NK-92 treated with Interleukin-12 subunit alpha and Interleukin-12 subunit beta, amount 100 ng/mL, for 24 hours (cell line): Measurements from ENCODE around the gene LSM12.
"Not testable (repeated sequence)": the region's sequence is repeated elsewhere in the genome, so short reads cannot be mapped to it uniquely, and the experiment has no call there.

Experiments
- DNase-seq: peaks from one replicate; lab custom pipeline; 2025; lab: John Stamatoyannopoulos, UW

LSM12 gene

DNA sequence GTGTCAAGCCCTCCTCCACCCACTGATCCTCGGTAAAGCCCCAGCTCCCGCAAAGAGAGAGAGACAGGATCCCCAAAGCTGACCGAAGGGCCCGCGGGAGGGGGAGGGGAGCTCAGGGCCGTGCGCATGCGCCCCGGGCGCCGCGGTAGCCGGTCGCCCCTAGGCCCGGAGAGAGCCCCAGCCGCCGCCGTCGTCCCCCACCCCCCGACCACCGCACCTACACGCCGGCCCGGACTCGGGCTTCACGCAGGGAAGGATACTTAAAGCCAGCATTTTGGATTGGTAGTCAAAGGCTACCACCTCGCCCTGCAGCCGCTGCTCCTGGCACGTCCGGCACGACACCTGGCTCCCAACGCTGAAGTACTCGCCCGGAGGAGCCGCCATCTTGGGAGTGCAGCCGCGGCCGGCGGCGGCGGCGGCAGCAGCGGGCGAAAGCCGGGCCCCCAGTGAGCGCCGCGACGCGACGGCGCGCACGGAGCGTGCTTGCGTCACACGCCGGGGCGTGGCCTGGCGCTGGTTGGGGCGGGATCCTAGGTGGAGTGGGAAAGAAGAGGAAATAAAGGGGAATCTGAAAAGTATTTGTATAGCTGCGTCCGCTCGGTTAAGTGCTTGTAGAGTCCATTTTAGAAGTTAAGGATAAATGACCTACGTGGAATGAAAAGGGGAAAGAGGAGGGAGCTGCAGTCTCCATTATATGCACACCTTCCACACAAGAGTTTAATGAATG is at the start of gene LSM12:
Gene LSM12 (minus strand): TSS at position 468 of the 727 bp plus-strand sequence. CDS start 84 bp downstream, at position 384.
- peak; percentile 56 for DNase-seq

DNA sequence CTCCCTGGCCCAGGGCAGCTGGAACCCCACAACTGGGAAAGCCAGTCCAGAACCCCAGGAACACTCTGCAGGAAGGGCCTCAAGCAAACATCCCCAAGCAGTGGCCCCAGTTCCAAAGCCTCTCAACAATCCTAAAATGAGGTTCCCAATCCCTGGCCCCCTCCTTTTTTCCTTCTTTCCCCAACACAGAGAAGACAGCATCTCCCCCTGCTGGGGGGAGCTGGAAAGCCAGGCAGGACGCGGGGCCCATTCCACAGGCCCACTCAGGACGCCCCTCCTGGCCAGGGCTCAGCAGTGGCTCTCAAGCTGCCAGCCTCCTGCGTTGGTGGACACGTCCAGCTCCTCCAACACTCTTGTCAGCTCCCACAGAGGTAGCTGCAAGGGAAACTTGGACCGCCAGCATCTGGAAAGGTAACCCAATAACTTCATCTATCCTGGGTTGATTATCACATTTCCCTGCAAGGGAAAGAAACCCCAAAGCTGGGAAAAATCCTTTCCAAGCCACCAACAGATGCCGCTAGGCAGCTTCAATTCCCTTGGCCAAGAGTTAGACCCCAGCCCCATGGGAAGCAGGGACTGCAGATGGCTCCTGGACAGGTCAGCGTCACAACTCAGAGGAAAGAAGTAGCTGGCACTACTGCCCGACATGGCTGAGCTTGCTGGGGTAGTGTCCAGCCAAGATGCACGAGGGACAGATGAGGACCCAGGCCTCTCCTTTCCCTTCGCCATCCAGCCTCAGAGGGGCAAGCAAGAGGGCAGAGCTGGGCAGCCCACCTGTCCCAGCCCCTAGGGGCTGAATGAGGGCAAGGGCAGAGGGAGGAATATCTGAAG is 49.3 kb upstream of the LSM12 start:
- DNase-seq: no peak

DNA sequence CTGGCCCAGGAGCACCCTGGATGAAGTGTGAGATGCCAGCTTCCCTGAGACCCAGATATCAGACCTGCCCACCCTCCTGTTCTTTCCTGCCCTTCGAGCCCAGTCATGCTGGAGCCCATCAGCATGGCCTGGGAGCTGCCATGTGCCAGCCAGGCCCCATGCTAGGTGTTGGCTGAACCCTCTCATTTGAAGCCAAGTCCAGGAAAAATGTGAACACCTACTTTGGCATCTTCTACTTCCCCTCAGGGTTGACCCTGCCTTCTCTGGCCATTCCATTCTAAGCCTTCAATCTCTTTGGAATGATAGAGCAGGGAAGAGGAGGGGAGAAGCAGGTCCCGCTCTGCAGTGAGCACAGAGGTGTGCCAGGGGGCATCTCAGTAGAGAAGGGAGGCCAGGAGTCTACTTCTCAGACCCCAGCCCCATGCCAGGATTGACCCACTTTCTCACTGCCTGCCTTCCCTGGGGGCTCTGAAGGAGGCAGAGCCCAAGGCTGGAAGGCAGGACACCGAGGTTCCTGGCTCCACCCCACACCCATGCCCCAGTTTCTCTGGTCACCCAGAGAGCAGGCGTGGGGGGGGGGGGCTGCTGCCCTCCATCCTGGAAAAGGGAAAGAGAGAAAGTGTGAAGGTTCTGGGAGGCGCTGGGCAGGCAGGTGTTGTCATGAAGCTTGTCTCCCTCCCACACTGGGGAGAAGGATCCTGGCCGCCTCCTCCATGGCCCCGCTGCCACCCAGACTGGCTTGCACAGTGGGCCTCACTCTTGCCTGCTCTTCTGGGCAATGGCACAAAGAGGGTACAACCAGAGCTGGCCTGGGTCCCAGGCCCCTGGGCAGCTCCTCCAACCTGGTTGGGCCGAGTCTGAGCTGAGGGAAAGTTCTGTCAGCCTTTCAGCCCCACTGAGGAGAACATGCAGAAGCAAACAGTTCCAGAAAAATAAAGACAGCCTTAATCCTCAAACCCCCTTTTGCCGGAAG is 47.7 kb upstream of the LSM12 start:
- no peak for DNase-seq

DNA sequence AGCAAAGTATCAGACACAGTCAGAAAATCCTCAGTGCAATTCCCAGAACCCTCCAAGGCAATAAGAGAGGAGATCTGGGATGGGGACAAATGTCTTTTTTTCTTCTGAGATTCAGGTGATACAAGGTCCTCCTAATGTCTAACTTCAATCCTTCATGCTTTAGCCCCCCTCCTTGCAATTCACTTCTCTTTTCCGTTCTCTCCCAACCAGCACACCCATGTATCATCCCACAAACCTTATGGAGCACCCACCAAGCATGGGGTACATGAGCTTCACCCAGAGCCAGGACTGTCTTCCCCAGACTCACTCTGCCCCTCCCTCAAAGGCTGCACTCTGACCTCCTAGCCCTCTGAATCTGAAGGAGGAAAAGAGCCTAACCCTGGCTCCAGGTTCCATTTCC is 46.9 kb upstream of the LSM12 start:
- DNase-seq: no peak

DNA sequence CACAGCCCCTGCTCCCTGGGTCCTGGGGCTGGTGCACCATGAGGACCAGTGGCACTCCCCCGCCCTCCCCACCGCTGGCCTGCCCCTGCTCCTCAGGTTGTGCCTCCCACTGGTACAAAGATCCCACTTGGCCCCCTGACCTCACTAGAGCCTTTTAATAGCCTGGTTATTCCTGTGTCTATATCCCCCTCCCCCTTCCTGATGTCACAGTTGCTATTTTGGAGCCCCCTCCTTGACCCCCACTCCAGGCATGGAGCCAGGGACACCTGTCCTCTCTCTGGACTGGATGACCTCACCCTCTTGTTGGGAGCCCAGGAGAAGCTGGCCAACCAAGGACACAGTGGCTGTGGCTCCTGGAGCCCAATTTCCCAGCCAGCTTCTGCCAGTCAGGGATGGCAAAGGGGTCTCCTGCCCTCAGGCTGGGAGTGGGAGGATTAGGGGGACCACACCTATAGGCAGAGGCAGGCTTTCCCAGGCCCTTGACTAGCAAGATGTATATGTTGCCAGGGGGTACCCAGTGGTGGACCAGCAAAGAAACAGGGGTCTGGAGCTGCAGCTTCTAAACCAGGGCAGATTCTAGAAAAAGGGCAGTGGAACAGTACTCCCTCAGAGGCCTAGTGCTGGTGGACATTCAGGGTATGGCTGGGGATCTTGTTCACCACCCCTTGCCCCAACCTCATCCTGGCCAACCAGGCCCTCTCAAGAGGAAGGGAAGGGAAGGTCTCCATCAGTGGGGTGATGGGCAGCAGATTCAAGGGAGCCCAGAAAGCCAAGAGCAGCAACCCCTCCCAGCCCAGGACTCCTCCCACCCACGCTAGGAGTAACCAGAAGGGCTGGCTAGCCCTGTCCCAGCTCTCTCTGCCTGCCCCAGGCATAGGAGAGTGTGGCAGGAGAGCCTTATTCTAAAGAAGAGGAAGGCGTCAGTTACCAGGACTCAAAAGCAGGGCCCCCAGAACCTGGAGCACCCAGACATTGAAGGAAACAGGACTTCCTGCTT is 46.1 kb upstream of the LSM12 start:
- no peak for DNase-seq

DNA sequence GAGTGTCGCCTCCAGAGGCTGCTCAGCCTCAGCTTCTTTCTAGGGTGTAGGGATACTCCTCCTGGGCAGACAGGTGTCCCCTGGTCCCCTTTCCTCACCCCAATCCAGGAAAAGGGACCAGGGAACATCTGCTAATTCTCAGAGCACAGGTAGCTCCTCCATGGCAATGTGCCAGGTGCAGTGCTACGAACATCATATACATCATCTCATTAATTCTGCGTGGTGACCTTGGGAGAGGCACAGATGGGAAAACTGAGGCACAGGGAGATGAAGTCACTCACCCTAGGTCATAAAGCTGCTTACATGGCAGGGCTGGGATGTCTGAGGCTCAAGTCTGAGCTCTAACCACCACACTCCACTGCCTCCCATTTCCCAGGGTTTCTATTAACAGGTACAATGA is 45.3 kb upstream of the LSM12 start:
- DNase-seq: no peak

DNA sequence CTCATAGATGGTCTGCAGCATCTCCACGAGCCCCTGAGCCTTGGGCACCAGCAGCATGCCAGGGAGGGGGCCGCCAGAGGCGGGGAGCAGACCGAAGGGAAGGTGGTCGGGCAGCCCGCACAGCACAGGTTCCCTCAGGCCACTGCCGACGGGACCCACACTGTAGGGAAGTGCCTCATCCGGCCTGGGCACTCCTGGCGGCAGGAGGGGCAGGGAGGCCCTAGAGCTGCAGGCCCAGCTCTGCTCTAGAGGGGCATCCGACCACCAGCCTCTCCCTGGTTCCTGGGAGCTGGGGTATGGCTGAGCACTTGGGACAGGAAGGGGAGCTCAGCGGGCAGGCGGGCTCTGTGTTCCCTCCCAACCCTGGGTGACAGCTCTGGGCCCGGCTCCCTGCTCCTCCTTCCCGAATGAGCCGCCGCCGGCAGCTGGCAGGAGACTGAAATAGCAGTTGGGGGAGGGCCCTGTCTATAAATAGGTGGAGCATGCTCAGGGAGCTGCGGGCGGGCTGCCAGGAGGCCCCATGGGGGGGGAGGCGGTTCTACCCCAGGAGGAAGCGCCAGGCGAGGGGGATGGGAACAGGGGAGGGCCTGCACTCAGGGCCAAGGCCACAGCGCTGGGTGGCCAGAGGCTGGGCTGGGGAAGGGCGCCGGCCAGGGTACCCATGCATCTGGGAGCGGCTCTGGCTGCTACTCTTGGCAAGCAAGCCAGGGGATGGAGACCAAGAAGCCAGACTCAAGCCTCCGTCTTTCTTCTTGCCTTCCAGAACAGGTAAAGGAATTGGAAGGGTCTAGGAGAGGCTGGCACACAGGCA is 44.6 kb upstream of the LSM12 start:
- no peak for DNase-seq

DNA sequence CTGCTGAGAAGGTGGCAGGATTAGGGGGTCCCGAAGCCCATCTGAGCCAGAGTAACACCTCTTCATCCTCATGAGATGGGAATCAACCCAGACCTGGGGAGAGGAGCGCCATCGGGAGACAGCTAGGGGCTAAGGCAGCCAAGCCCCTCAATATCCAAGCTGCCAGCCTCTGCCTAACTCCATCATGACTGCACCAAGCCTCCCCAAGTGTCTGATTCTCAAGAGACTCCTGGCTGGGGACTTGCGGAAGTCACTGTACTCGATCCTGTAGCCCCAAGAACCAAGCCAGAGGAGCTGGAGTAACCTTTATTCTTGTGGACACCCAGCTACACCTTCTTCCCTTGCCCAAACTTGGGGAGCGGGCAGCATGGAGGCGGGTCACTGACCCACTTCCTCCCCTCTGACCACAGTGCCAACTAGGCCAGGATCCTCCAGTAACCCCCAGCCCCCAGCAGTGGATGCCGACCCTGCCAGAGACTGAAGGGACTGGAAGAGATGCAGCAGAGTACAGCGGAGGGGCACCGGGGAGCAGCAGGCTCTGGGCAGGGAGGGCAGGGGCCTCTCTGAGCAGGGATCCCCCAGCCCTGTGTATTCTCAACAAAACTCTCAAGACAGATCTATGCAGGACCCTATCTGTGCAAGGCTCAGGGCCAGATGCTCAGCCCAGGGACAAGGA is 43.7 kb upstream of the LSM12 start:
- DNase-seq: no peak

DNA sequence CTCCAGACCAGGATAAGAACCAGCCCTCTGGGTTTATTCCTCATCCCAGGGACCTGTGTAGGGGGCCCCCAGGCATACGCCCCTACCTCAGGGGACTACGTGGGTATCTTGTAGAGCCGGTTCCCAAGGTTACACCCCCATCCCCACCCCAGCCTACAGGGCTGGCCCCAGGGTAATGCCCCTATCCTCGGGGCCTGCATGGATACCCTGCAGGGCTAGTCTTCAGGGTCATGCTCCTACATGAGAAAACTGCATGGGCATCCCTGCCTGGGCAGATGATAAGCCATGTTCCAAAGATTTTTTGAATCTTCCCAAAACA is 42.8 kb upstream of the LSM12 start:
- DNase-seq: no peak

DNA sequence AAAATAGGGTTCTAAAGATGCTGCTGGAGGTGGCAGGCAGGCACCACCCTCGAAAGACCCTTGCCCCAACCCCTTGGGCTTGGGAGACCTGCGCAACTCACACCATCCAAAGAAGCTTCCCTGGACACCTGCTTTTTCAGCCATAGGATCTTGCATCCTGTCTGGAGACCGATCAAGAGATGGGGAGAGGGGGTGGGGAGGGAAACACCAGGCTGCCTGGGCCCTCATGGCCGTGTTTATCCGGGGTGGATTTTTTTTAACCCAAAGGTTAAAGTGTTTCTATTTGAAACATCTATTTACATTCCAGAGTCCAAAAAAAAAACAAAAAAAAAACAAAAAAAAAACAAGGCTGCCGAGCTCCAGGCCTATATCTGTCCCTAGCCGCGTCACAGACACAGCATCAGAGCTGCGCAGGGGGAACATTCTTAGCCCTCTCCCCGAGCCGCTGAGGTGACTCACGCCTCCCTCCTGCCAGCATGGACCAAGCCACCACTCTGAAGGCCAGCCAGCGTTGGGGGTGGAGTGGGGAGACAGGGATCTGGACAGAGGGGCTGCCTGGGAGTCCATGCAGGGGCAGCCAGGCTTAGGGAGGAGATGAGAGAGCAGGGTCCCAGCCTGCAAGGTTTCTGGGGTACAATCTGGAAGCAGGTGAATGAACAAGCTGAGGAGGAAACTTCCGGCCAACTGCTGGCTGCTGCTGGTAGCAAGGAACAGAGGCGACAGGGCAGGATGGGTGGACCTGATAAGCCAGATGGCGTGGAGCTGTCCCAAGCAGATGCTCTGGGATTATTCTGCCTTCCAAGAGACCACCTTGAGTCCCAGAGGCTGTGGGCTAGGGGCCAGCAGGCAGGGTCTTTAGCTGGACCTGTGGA is 42.2 kb upstream of the LSM12 start:
- no peak for DNase-seq

DNA sequence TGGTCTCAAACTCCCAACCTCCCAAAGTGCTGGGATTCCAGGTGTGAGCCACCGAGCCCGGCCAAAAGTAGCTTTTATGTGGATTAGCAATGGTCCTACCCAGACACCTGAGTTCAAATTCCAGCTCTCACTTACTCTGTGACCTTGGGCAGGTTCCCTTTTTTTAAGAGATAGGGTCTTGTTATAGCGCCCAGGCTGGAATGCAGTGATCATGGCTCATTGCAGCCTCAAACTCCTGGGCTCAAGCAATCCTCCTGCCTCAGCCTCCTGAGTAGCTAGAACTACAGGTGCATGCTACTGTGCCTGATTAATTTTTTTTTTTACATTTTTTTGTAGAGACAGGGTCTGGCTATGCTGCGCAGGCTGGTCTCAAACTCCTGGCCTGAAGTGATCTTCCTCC is 40.3 kb upstream of the LSM12 start:
- no peak for DNase-seq

DNA sequence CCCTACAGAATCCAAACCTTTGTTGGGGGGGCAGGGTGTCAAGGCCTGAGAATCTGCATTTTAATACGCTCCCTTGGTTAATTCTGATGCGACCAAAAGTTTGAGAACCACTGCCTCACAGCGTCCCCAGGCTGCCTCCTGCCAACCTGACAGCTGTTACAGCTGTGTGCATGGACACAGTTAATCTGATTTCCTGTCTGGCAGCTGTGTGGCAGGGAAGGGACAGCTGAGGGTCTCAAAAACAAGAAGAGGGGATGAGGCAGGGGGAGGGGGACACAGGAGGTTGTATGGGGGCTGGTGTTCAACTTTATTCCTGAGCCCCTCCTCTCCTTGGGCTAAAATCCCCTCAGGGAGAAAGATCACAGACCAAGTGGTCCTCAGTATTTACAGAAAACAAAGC is 39.5 kb upstream of the LSM12 start:
- no peak for DNase-seq

DNA sequence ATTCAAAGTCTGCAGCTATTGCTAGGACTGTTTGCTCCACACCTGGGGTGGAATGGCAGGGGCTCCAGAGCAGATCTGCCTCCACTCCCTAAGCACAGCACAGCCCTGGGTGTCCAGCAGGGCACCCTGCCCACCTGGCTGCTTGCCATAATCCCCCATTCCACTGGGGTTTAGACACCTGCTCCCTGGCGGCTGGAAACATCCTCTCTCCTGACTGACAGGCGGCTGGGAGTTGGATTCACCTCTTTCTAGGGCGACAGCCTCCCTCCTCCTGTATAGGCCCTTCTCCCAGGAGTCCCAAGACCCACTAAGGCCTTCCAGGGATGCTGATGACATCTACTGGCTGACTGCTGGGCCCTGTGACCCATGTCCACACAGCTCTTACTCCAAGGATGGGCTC is 39.0 kb upstream of the LSM12 start:
- DNase-seq: no peak

DNA sequence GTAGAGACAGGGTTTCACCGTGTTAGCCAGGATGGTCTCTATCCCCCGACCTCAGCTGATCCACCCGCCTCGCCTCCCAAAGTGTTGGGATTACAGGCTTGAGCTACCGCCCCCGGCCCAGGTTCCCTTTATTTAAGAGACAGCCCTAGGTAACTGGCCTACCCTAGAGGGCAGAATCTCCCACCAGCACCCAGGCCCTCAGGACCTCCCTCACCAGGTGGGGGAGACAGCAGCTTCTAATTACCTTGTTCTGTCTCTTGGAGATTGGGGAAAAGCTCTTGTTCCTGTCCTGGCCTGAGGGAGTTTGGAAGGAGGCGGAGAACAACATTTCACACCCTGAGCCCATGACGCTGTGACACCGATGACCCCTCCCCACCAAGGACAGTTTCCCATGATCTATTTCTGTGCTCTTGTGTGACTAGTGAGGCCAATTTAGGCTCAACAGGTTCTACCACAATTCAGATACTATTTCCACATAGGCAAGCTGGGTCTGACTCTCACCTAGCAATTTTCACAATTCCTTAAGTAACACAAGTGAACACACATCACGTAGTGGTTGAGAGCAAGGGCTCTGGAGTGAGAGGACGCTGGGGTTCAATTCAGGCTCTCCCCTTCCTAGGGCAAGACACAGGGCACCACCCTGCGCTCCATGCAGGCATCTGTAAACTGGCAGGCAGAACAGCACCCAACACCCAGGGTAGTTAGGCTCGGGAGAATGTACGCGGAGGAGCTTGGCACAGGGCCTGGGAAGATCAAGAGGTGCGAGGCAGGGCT is 36.6 kb upstream of the LSM12 start:
- no peak for DNase-seq

DNA sequence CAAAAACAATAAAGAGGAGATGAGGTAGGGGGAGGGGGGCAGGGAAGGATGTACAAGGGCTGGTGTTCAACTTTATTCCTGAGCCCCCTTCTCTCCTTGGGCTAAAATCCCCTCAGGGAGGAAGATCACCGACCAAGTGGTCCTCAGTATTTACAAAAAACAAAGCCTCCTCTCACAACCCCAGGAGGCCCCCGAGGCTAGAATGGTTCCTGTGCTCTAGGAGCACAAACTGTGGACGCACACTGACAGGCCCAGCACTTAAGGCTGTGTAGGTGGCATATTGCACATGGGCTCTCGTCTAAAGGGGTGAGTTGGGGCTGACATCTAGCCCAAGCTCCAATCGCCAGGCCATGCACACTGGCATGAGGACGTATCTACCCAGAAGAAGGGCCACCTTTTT is 35.4 kb upstream of the LSM12 start:
- DNase-seq: not testable (repeated sequence)

DNA sequence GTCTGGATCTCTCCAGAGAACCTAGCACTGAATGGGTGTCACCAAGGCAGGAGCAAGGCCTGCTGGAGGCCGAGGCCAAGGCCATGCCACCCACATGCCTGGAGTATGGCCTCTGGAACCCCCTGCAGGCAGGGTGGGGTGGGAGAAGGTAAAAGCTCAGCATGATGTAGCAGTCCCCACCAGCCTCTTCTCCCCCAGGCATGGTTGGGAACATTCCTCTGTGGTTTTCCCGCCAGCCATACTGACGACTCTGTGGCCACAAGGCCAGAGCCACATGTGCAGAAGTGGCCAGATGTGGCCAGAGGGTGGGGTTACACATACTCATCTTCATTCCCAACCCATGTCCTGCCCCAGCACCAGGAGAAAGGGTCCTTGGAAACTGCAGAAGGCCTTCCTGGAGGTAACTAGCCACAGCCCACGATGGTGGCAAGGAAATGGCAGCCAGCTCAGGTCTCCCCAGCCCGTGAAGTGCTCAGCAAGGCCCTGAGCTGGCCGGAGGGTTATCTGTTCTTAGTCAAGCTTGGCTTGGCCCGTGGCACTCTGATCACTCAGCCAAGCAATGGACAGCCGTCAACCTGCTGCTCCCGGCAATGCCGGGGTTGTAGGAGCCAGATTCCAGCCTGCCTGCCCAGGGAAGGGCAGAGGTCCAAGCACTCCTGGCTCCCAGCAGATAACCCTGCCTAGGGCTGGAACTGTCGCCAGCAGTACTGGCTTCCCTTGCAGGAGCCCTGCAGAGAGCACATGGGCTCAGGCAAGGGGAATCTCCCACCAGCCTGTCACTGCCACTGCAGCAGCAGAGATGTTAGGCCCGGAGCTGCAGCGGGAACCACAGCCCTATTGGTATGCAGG is 30.9 kb upstream of the LSM12 start:
- DNase-seq: no peak
